Islet of Langerhans (tissue), 1 donor: ENCODE data around the gene ZFAND6.
"Not testable (repeated sequence)": the region's sequence is repeated elsewhere in the genome, so short reads cannot be mapped to it uniquely, and the experiment has no call there.

Experiments
- FAIRE-seq: peaks from one replicate; lab custom pipeline; 2011; peaks lifted over from hg19 to GRCh38; lab: Jason Lieb, UNC

The ZFAND6 gene

GRCh38 chr15:80151576-80151975 lies 92.1 kb downstream of the ZFAND6 start:
- no peak for FAIRE-seq

GRCh38 chr15:80152180-80152895 lies 92.9 kb downstream of the ZFAND6 start:
- FAIRE-seq: no peak

- FAIRE-seq: no peak
Observed at GRCh38 chr15:80152896-80153876, 93.7 kb downstream of the ZFAND6 start, which contains the start of gene FAH. Gene FAH (plus strand): TSS chr15:80152999. CDS start chr15:80153055, 56 bp downstream.

- FAIRE-seq: no peak
Observed at GRCh38 chr15:80153900-80154299, 94.4 kb downstream of the ZFAND6 start.

- no peak for FAIRE-seq
Observed at GRCh38 chr15:80154336-80154735, 94.9 kb downstream of the ZFAND6 start.

GRCh38 chr15:80155001-80155377 lies 95.5 kb downstream of the ZFAND6 start:
- FAIRE-seq: no peak

GRCh38 chr15:80155378-80156175 lies 96.1 kb downstream of the ZFAND6 start:
- not testable (repeated sequence) for FAIRE-seq

GRCh38 chr15:80156176-80156720 lies 96.8 kb downstream of the ZFAND6 start:
- FAIRE-seq: no peak

GRCh38 chr15:80157215-80157614 lies 97.7 kb downstream of the ZFAND6 start:
- no peak for FAIRE-seq

GRCh38 chr15:80159301-80159700 lies 99.8 kb downstream of the ZFAND6 start:
- no peak for FAIRE-seq

GRCh38 chr15:80159811-80160569 lies 100.5 kb downstream of the ZFAND6 start:
- no peak for FAIRE-seq

- no peak for FAIRE-seq
Observed at GRCh38 chr15:80160570-80161156, 101.2 kb downstream of the ZFAND6 start.

GRCh38 chr15:80161468-80162016 lies 102.1 kb downstream of the ZFAND6 start:
- FAIRE-seq: no peak

GRCh38 chr15:80162059-80162554 lies 102.6 kb downstream of the ZFAND6 start:
- FAIRE-seq: no peak

GRCh38 chr15:80163217-80163616 lies 103.7 kb downstream of the ZFAND6 start:
- FAIRE-seq: no peak

GRCh38 chr15:80163897-80164296 lies 104.4 kb downstream of the ZFAND6 start:
- FAIRE-seq: no peak

GRCh38 chr15:80167936-80168335 lies 108.5 kb downstream of the ZFAND6 start:
- FAIRE-seq: no peak

- no peak for FAIRE-seq
Observed at GRCh38 chr15:80168421-80168820, 108.9 kb downstream of the ZFAND6 start.

- FAIRE-seq: no peak
Observed at GRCh38 chr15:80169768-80170357, 110.4 kb downstream of the ZFAND6 start.

- FAIRE-seq: no peak
Observed at GRCh38 chr15:80170596-80170995, 111.1 kb downstream of the ZFAND6 start.
